GM21786 (cell line): ENCODE results near the gene KIF1B.
"Not testable (repeated sequence)": the region's sequence is repeated elsewhere in the genome, so short reads cannot be mapped to it uniquely, and the experiment has no call there.

ENCODE experiments used
- ATAC-seq: cut with Tn5 transposase; IDR thresholded peaks from one replicate; pipeline ENCODE4 v1.9.1; 2021; ENCODE audit not compliant: unreplicated experiment

The KIF1B gene

GRCh38 chr1:10424651-10425050 is 214.3 kb downstream of the KIF1B start:
- no peak for ATAC-seq

GRCh38 chr1:10425826-10426534 is 215.6 kb downstream of the KIF1B start:
- not testable (repeated sequence) for ATAC-seq

DNA sequence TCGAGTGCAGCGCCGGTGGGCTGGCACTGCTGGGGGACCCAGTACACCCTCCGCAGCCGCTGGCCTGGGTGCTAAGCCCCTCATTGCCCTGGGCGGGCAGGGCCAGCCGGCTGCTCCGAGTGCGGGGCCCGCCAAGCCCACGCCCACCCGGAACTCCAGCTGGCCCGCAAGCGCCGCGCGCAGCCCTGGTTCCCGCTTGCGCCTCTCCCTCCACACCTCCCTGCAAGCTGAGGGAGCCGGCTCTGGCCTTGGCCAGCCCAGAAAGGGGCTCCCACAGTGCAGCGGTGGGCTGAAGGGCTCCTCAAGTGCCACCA is 216.1 kb downstream of the KIF1B start:
- not testable (repeated sequence) for ATAC-seq

- no peak for ATAC-seq
Observed at GRCh38 chr1:10428984-10429383, 218.6 kb downstream of the KIF1B start.

GRCh38 chr1:10429868-10430215 is 219.5 kb downstream of the KIF1B start:
- no peak for ATAC-seq

DNA sequence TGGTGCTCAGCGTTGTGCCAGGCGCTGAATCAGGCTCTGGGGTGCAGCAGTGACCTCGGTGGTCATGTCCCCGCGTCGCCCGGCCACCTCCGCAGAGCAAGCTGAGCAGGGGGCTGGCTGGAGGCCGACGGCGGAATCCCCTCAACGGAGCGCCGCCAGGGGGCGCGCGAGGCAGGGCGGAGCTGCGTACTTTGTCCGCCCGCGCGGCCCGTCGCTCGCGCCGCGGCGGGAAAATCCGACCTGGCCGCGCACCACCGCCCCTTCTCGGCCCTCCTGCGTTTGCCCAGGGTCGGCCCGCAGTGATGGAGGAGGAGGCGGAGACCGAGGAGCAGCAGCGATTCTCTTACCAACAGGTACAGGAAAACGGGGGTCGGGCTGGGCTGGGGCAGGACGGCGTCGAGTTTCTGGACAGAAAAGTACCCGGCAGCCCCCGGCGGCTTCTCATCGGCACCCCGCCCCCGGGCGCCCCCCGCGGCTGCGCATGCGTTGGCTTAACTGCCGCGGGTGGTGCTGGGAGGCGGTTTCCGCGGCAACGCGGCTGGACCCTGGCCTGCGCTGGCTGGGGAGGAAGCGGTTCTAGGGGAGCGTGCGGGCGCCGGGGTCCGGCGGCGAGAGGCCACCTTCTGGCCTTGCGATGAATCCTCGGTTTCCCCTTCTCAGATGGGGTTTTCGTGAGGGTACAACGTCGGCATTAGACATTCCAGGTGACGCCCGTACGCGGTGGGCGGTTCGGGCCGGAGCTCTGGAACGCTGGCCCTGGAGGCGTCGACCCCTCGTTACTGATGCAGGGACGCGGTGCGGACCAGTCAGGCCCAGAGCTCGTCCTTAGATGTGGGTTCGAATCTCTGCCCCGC is 220.1 kb downstream of the KIF1B start, which contains the start of gene CENPS:
Gene CENPS (plus strand): TSS at position 218 of the 854 bp plus-strand sequence. CDS start 85 bp downstream, at position 303.
- ATAC-seq, result peak; percentile 77
